ENCODE measurements around the gene SNAP91. TPM values are rescaled to one million over a fixed set of nuclear protein-coding genes. Genes with fewer than 3 reads are reported as not detected.
A peak's percentile ranks its signal among the peaks of the same experiment; 100 is the strongest.

SNAP91 gene, protein sequence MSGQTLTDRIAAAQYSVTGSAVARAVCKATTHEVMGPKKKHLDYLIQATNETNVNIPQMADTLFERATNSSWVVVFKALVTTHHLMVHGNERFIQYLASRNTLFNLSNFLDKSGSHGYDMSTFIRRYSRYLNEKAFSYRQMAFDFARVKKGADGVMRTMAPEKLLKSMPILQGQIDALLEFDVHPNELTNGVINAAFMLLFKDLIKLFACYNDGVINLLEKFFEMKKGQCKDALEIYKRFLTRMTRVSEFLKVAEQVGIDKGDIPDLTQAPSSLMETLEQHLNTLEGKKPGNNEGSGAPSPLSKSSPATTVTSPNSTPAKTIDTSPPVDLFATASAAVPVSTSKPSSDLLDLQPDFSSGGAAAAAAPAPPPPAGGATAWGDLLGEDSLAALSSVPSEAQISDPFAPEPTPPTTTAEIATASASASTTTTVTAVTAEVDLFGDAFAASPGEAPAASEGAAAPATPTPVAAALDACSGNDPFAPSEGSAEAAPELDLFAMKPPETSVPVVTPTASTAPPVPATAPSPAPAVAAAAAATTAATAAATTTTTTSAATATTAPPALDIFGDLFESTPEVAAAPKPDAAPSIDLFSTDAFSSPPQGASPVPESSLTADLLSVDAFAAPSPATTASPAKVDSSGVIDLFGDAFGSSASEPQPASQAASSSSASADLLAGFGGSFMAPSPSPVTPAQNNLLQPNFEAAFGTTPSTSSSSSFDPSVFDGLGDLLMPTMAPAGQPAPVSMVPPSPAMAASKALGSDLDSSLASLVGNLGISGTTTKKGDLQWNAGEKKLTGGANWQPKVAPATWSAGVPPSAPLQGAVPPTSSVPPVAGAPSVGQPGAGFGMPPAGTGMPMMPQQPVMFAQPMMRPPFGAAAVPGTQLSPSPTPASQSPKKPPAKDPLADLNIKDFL
- total RNA-seq (2021) = 0.70 to 1.2 TPM (median 1.1 TPM) in 3 replicates
- percentile 24 among the genes with signal in this experiment for Bru-seq, nascent RNA
- long read RNA-seq, experiment 1, partial matches to known transcripts = 0 of 8 reads
- long read RNA-seq, experiment 1, other reads (novel, unspliced or antisense) = 8 of 8 reads
- long read RNA-seq, experiment 2, partial matches to known transcripts = 0 of 1 reads
- long read RNA-seq, experiment 2, other reads (novel, unspliced or antisense) = 1 of 1 reads
- long read RNA-seq, experiment 3 = 0 reads

DNA sequence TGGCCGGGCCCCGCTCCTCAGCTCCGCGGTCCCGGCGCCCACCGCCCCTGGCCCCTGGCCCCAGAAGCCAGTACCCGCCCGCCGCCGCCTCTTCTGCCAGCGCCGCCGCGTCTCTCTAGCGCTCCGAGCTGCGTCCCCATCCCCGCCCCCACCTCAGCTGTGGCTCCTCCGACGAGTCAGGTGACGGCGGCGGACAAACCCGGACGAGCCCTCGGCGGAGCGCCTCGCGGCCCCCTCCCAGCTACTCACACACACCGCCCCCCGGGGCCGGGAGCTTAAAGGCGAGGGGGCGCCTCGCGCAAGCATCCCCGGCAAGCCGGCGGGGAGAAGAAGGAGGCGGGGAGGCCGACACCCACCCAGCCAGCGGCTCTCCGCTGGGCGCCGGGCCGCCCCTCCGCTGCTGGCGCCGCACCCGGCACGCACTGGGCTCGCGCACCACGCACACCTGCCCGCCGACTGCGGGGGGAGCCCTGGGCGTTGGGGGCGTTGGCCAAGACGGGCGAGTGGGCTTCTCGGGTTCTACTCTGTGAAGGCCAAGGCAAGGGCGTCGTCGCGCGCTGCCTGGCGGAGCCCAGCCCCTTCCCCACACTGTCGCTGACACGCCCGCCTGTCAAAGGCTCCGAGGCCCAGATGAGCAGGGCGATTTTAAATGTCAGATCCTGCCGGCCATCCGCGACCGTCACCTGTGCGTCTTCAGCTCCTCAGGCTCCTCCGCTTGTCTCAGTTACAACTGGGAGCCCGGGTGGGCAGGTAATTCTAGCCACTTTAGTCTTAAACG, at the start of gene SNAP91:
Gene SNAP91, minus strand, starts transcription at position 132 of the 778 bp plus-strand sequence. CDS start 1,174 bp downstream, outside the sequence.
- peaks cover 7% of the 10 kb centered on the region for H3K4me1 Mint-ChIP-seq
- ATAC-seq = peak; percentile 75
- peak within 1 kb of the TSS; percentile 88 for H3K4me3 Mint-ChIP-seq
- no peak within 1 kb of the TSS for H3K27ac Mint-ChIP-seq
- H3K27me3 Mint-ChIP-seq (ENCODE audit: low read depth) = peaks cover 63% of the 10 kb centered on the region
- DNase-seq (ENCODE audit: low spot score) = peak; percentile 81
- H3K9me3 Mint-ChIP-seq = peaks cover 8% of the 10 kb centered on the region; the same call in 1 of the 2 replicates
- ChIA-PET POLR2A (interaction anchor here (1.4 kb wide), 1 partner anchor 144 kb away, joined by 4 read pairs; the partner anchor contains the start of gene RIPPLY2), CTCF (interaction anchor here (1.0 to 1.7 kb wide), 5 partner anchors 76 to 144 kb away, joined by 3 to 13 read pairs (median 3); partner anchors contain the start of gene RIPPLY2)
- no peaks in the 10 kb centered on the region for H3K36me3 Mint-ChIP-seq
- no peak for TF ChIP-seq HMGA2 (CRISPR knock-in tag; IDR thresholded peaks at IDR 0.05)
- TF ChIP-seq ZNF396 (CRISPR knock-in tag; IDR thresholded peaks at IDR 0.05; ENCODE audit: borderline replicate concordance) = no peak
- TF ChIP-seq PRRX2 (CRISPR knock-in tag; IDR thresholded peaks at IDR 0.05) = no peak
- no peak for TF ChIP-seq OVOL2 (CRISPR knock-in tag; IDR thresholded peaks at IDR 0.05; ENCODE audit: borderline replicate concordance)
- TF ChIP-seq FOXJ3 (CRISPR knock-in tag; IDR thresholded peaks at IDR 0.05; ENCODE audit: borderline replicate concordance) = no peak
- TF ChIP-seq, protein P1, sequence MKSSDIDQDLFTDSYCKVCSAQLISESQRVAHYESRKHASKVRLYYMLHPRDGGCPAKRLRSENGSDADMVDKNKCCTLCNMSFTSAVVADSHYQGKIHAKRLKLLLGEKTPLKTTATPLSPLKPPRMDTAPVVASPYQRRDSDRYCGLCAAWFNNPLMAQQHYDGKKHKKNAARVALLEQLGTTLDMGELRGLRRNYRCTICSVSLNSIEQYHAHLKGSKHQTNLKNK (CRISPR knock-in tag; IDR thresholded peaks at IDR 0.05) = no peak
- peak; percentile 87 for TF ChIP-seq USF1 (CRISPR knock-in tag; IDR thresholded peaks at IDR 0.05)
- TF ChIP-seq ZNF219 (CRISPR knock-in tag; IDR thresholded peaks at IDR 0.05; ENCODE audit: borderline replicate concordance) = peak; percentile 37; the same call in 1 of the 2 replicates
- TF ChIP-seq AR (CRISPR knock-in tag; IDR thresholded peaks at IDR 0.05) = no peak
- TF ChIP-seq SOX15 (CRISPR knock-in tag; IDR thresholded peaks at IDR 0.05) = no peak
- peak; percentile 49; the same call in 1 of the 2 replicates for TF ChIP-seq ZNF138 (CRISPR knock-in tag; conservative IDR thresholded peaks at IDR 0.05)
- TF ChIP-seq, protein P2, sequence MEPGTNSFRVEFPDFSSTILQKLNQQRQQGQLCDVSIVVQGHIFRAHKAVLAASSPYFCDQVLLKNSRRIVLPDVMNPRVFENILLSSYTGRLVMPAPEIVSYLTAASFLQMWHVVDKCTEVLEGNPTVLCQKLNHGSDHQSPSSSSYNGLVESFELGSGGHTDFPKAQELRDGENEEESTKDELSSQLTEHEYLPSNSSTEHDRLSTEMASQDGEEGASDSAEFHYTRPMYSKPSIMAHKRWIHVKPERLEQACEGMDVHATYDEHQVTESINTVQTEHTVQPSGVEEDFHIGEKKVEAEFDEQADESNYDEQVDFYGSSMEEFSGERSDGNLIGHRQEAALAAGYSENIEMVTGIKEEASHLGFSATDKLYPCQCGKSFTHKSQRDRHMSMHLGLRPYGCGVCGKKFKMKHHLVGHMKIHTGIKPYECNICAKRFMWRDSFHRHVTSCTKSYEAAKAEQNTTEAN (CRISPR knock-in tag; IDR thresholded peaks at IDR 0.05) = no peak
- TF ChIP-seq ETV6 (CRISPR knock-in tag; IDR thresholded peaks at IDR 0.05) = 0 out of 2 replicates have a peak, but pooled peaks have one; percentile 33
- TF ChIP-seq ESRRA (CRISPR knock-in tag; IDR thresholded peaks at IDR 0.05; ENCODE audit: borderline replicate concordance) = no peak
- no peak; the same call in 1 of the 2 replicates for TF ChIP-seq NFE2L1 (CRISPR knock-in tag; IDR thresholded peaks at IDR 0.05)
- peak; percentile 20; the same call in 1 of the 2 replicates for TF ChIP-seq SP1 (CRISPR knock-in tag; conservative IDR thresholded peaks at IDR 0.05)
- TF ChIP-seq, protein P3, sequence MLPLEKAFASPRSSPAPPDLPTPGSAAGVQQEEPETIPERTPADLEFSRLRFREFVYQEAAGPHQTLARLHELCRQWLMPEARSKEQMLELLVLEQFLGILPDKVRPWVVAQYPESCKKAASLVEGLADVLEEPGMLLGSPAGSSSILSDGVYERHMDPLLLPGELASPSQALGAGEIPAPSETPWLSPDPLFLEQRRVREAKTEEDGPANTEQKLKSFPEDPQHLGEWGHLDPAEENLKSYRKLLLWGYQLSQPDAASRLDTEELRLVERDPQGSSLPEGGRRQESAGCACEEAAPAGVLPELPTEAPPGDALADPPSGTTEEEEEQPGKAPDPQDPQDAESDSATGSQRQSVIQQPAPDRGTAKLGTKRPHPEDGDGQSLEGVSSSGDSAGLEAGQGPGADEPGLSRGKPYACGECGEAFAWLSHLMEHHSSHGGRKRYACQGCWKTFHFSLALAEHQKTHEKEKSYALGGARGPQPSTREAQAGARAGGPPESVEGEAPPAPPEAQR (CRISPR knock-in tag; IDR thresholded peaks at IDR 0.05) = no peak
- TF ChIP-seq ZNF232 (CRISPR knock-in tag; IDR thresholded peaks at IDR 0.05) = no peak
- no peak for TF ChIP-seq JAZF1 (CRISPR knock-in tag; IDR thresholded peaks at IDR 0.05)
- TF ChIP-seq CDX4 (CRISPR knock-in tag; IDR thresholded peaks at IDR 0.05; ENCODE audit: borderline replicate concordance) = no peak
- TF ChIP-seq MAX (CRISPR knock-in tag; IDR thresholded peaks at IDR 0.05) = peak; percentile 69
- TF ChIP-seq, protein P4, sequence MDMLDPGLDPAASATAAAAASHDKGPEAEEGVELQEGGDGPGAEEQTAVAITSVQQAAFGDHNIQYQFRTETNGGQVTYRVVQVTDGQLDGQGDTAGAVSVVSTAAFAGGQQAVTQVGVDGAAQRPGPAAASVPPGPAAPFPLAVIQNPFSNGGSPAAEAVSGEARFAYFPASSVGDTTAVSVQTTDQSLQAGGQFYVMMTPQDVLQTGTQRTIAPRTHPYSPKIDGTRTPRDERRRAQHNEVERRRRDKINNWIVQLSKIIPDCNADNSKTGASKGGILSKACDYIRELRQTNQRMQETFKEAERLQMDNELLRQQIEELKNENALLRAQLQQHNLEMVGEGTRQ (CRISPR knock-in tag; IDR thresholded peaks at IDR 0.05) = peak; percentile 90
- no peak for TF ChIP-seq MYBL2 (CRISPR knock-in tag; IDR thresholded peaks at IDR 0.05)
